Stimulated activated CD8-positive, alpha-beta memory T cell treated with anti-CD3 and anti-CD28 coated beads, Interleukin-4, amount 100 ng/mL, for 48 hours (primary cell): ENCODE data around the gene GPX8.

Experiments used
- DNase-seq: peaks from one replicate; pipeline ENCODE4 v3.0.0-alpha.2; 2020

The GPX8 gene, protein sequence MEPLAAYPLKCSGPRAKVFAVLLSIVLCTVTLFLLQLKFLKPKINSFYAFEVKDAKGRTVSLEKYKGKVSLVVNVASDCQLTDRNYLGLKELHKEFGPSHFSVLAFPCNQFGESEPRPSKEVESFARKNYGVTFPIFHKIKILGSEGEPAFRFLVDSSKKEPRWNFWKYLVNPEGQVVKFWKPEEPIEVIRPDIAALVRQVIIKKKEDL

DNA sequence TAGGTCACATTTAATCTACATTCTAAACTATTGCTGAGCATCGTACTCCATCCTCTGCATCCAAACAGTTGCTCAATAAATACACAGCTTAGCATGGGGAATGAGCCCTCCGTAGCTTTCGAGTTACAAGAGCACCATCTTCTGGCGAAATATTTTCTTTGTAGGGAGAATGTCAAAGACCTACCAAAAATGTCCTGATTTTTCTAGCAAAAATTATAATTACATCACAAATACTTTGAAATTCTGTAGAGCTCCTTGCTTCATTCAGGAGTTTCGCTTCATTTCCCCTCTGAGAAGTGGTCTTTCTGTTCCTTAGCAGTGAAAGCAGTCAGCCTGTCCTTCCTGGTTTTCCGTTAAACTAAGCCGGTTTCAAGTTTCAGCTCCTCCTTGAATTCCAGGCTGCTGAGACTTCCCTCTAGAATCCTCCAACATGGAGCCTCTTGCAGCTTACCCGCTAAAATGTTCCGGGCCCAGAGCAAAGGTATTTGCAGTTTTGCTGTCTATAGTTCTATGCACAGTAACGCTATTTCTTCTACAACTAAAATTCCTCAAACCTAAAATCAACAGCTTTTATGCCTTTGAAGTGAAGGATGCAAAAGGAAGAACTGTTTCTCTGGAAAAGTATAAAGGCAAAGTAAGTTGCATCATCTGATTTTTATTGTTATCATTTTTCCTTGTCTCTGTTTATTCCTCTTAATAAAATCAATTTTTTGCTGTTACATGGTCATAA, at the start of gene GPX8:
Gene GPX8 (plus strand): TSS at position 409 of the 730 bp plus-strand sequence. CDS start 22 bp downstream, at position 431.
- no peak for DNase-seq

- no peak for DNase-seq
Observed at GRCh38 chr5:55110217-55110616, 49.8 kb upstream of the GPX8 start.

GRCh38 chr5:55113327-55113726, 46.6 kb upstream of the GPX8 start:
- no peak for DNase-seq

- DNase-seq: no peak
Observed at GRCh38 chr5:55114061-55114460, 45.9 kb upstream of the GPX8 start.

- DNase-seq: no peak
Observed at GRCh38 chr5:55123365-55123764, 36.6 kb upstream of the GPX8 start.

GRCh38 chr5:55134053-55134722, 25.8 kb upstream of the GPX8 start:
- DNase-seq: peak; percentile 45

- DNase-seq: no peak
Observed at GRCh38 chr5:55136521-55136920, 23.4 kb upstream of the GPX8 start.

GRCh38 chr5:55140908-55141665, 18.9 kb upstream of the GPX8 start:
- no peak for DNase-seq

- DNase-seq: peak; percentile 52
Observed at GRCh38 chr5:55141945-55142690, 17.9 kb upstream of the GPX8 start.

GRCh38 chr5:55143624-55144023, 16.3 kb upstream of the GPX8 start:
- DNase-seq: no peak

DNA sequence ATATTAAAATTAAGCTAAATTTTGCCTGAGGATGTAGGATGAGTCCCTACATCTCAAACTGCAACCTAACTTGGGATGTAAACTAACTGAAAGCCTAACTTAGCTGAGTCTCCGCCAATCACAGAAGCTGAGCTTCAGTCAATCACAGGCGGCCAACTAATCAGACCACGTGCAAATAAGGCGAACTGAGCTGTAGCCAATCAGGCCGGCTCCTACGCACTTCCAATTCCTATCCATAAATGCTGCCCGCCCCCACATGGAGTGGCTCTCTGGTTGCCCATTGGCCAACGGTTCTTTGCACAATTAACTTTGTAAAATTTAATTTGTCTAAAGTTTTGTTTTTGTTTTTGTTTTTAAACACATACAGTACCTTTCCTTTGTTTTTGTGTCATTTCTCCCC, 13.9 kb upstream of the GPX8 start:
- DNase-seq: no peak

DNA sequence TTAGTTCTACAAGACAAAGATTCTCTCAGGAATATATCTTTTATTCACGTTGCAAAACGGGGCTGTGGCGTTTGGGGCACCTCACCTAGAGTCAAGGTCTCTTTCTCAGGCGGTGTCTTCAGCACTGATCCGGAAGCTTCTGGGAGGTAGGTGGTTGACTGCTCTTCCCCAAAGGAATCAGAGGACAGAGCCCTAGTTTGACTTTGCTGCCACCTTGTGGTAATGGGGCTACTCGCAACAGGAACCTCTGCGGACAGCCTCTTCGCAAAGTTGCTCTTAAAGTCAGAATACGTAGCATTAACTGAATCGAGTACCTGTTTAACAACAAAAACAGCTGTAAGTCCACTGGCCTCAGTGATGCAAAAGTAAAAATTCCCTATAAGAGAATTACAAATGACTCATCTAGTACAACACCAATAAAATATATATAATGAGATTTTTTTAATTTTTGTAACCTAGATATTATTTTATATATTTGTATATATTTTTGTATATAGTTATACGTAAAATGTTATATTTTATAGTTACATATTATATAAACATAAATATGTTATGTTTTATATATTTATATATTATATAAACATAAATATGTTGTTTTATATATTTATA, 13.3 kb upstream of the GPX8 start:
- peak; percentile 87 for DNase-seq

GRCh38 chr5:55149308-55149795, 10.6 kb upstream of the GPX8 start:
- no peak for DNase-seq

- no peak for DNase-seq
Observed at GRCh38 chr5:55151923-55152842, 7.8 kb upstream of the GPX8 start.

DNA sequence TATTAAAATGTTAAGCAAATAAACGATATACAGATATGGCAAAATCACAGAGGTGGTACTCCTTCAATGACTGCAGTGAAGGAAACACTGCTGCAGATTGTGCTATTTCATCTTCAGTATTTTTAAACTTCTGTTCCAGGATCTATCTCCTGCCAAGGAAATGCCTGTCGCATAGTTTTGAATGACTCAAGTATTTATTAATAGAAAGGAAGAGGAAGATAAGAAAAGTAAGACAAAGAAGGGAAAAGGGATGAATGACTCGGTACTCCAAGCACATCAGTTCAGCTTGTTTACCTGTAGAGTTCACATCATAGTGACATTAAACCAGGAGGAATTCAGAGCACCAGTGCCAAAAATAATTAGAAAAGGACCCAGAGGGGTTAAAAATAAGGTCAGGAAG, 5.1 kb upstream of the GPX8 start:
- no peak for DNase-seq

- DNase-seq: no peak
Observed at GRCh38 chr5:55160493-55161209, 680 bp downstream of the GPX8 start.

DNA sequence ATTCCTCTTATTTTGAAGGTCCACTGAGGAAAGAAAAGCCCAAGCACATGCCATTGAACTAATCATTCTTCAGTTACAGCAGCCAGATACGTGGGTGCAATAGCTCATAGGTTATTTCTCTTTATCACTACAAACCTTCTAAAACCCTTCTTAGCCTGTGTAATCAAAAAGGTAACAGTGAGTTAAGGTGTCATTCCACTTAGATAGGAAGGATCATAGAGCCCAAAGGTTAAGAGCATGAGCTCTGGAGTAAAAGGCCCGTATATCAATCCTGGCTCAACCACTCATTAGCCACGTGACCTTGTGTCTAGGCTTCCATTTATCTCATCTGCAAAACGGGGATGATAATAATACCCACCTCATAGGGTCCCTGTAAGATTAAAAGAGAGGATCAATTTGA, 2.7 kb downstream of the GPX8 start:
- DNase-seq: no peak

DNA sequence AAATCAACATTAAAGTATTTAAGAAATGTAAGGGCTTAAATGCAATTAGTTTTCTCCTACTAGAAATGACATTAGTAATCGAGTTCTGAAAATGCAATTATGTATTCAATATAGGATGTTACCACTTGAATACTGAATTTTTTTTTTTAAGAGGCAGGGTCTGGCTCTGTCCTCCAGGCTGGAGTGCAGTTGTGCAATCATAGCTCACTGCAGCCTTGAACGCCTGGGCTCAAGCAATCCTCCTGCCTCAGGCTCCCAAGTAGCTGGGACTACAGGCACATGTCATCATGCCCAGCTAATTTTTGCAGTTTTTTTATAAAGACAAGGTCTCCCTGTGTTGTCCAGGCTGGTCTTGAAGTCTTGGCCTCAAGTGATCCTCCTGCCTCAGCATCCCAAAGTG, 11.5 kb downstream of the GPX8 start:
- DNase-seq: no peak

DNA sequence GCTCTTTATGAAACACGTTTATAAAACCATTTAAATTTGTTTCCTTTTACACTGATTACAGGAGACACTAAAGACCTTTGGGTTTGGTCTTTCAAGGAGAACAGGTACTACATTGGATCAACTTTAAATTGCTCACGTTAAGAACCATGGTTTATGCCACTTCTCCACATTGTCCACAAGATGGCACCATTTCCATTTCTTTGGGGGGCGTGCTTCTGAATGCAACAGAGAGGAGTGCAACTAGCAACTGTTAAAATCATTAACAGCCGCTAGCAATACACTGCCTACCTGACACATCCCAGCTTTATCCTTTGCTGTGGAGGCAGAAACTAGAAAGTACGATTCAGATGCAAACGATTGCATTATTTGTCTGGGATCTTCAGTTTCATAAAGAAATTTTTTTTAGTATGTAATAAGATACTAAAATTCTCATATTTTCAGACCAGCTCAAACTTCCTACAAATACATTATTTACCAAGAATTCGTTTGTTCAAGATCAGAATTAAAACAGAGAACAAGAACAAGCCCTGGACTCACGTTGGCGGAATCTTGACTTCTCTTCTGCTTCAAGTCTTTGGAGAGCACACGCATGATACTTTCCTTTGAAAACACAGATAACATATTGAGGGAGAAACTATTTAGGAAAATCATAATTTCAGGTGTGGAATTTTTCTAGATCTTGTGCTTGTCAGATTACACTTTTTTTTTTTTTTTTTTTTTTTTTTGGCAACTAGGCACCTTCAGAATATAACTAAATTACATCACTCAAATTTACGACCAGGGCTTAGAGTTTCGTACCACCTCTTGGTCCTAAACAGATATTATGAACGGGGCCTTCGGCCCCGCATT, 12.3 kb downstream of the GPX8 start:
- DNase-seq: peak; percentile 66
